GM23338 (cell line): Measurements from ENCODE around the gene EDEM3. TPM values are rescaled to one million over a fixed set of nuclear protein-coding genes. Genes with fewer than 3 reads are reported as not detected.

Source experiments
- ATAC-seq: fragments of 200-7000 bp; cut with Tn5 transposase; 3 replicates; pipeline ENCODE4 v1.9.1; 2020
- DNase-seq: peaks from one replicate; pipeline ENCODE4 v3.0.0-alpha.2; 2015; ENCODE audit warnings: low spot score
- H2AFZ ChIP-seq: fragments of 200-600 bp; sonication (generic); 2 replicates; pipeline ENCODE4 v1.8.0; 2016; ENCODE audit warnings: antibody characterized with exemption, mild to moderate bottlenecking, moderate library complexity
- H3F3A ChIP-seq: fragments of 200-600 bp; sonication (generic); replicated peaks from 2 replicates; pipeline ENCODE4 v1.8.0; 2017; ENCODE audit warnings: antibody characterized with exemption, mixed run types, low read depth
- H3K27ac ChIP-seq: fragments of 200-600 bp; sonication (generic); 2 replicates; pipeline ENCODE4 v1.6.1; 2016; ENCODE audit warnings: low read depth
- H3K27me3 ChIP-seq: fragments of 200-600 bp; sonication (generic); 2 replicates; pipeline ENCODE4 v1.8.0; 2016; ENCODE audit warnings: mild to moderate bottlenecking, mixed run types, moderate library complexity; ENCODE audit not compliant: insufficient read depth
- H3K36me3 ChIP-seq: fragments of 200-600 bp; sonication (generic); 2 replicates; pipeline ENCODE4 v1.8.0; 2016; ENCODE audit warnings: mild to moderate bottlenecking; ENCODE audit not compliant: insufficient read depth
- H3K4me1 ChIP-seq: fragments of 200-600 bp; sonication (generic); 2 replicates; pipeline ENCODE4 v1.8.0; 2016; ENCODE audit warnings: mild to moderate bottlenecking, moderate library complexity; ENCODE audit not compliant: insufficient read depth
- H3K4me2 ChIP-seq: fragments of 200-600 bp; sonication (generic); 2 replicates; pipeline ENCODE4 v1.7.1; 2017; ENCODE audit warnings: mixed run types
- H3K4me3 ChIP-seq: fragments of 200-600 bp; sonication (generic); 2 replicates; pipeline ENCODE4 v1.6.1; 2016; ENCODE audit warnings: mixed run types
- H3K79me2 ChIP-seq: fragments of 200-600 bp; sonication (generic); replicated peaks from 2 replicates; pipeline ENCODE4 v1.8.0; 2017; ENCODE audit warnings: mild to moderate bottlenecking; ENCODE audit not compliant: insufficient read depth
- H3K9me2 ChIP-seq: fragments of 200-600 bp; sonication (generic); 2 replicates; pipeline ENCODE4 v1.8.0; 2017; ENCODE audit not compliant: insufficient read depth
- H4K20me1 ChIP-seq: fragments of 200-600 bp; sonication (generic); replicated peaks from 2 replicates; pipeline ENCODE4 v1.8.0; 2017; ENCODE audit warnings: mild to moderate bottlenecking; ENCODE audit not compliant: insufficient read depth
- H3K27ac Mint-ChIP-seq: 2 replicates; pipeline ENCODE4 v1.8.0; 2020; ENCODE audit warnings: inconsistent platforms, mild to moderate bottlenecking, moderate library complexity, mixed read lengths
- H3K27me3 Mint-ChIP-seq: 3 replicates; pipeline ENCODE4 v1.8.0; 2022; ENCODE audit warnings: low read depth, mild to moderate bottlenecking, moderate library complexity, mixed read lengths, inconsistent platforms; ENCODE audit not compliant: insufficient read depth, poor library complexity
- H3K36me3 Mint-ChIP-seq: 3 replicates; pipeline ENCODE4 v1.8.0; 2021; ENCODE audit warnings: low read depth, mild to moderate bottlenecking, inconsistent platforms, moderate library complexity, mixed read lengths
- H3K4me1 Mint-ChIP-seq: 3 replicates; pipeline ENCODE4 v1.8.0; 2020; ENCODE audit warnings: mild to moderate bottlenecking, inconsistent platforms, mixed read lengths
- H3K4me3 Mint-ChIP-seq: 3 replicates; pipeline ENCODE4 v1.8.0; 2021; ENCODE audit warnings: moderate library complexity, mild to moderate bottlenecking, inconsistent platforms, mixed read lengths
- H3K9me3 Mint-ChIP-seq: 3 replicates; pipeline ENCODE4 v1.8.0; 2020; ENCODE audit warnings: moderate library complexity, mild to moderate bottlenecking, inconsistent platforms, mixed read lengths
- CREB1 ChIP-seq: fragments of 250-450 bp; sonication (Bioruptor Pico); IDR thresholded peaks from 2 replicates; pipeline ENCODE4 v1.5.0; 2020; ENCODE audit warnings: low read depth, mild to moderate bottlenecking, moderate library complexity
- ETS1 ChIP-seq: IDR thresholded peaks from 2 replicates; pipeline ENCODE4 v1.6.1; 2016; ENCODE audit warnings: antibody characterized with exemption
- EZH2 ChIP-seq: fragments of 200-600 bp; sonication (generic); IDR thresholded peaks from one replicate; pipeline ENCODE4 v1.8.0; 2017; ENCODE audit warnings: antibody characterized with exemption, mild to moderate bottlenecking, low read depth; ENCODE audit not compliant: unreplicated experiment
- EZH2phosphoT487 ChIP-seq: fragments of 200-600 bp; sonication (generic); IDR thresholded peaks from one replicate; pipeline ENCODE4 v1.8.1; 2018; ENCODE audit warnings: antibody characterized with exemption; ENCODE audit not compliant: unreplicated experiment
- JUNB ChIP-seq: IDR thresholded peaks from one replicate; pipeline ENCODE4 v1.6.1; 2016; ENCODE audit warnings: antibody characterized with exemption; ENCODE audit not compliant: unreplicated experiment
- NANOG ChIP-seq: IDR thresholded peaks from 2 replicates; pipeline ENCODE4 v1.6.1; 2016; ENCODE audit warnings: antibody characterized with exemption, borderline replicate concordance
- POLR2AphosphoS5 ChIP-seq: IDR thresholded peaks from 2 replicates; pipeline ENCODE4 v1.6.1; 2016; ENCODE audit warnings: antibody characterized with exemption, low read depth
- STAT1 ChIP-seq: IDR thresholded peaks from one replicate; pipeline ENCODE4 v1.6.1; 2016; ENCODE audit warnings: antibody characterized with exemption; ENCODE audit not compliant: unreplicated experiment
- ZNF114 ChIP-seq: fragments of 250-450 bp; sonication (Bioruptor Pico); IDR thresholded peaks from 2 replicates; pipeline ENCODE4 v1.5.0; 2020; ENCODE audit warnings: mild to moderate bottlenecking, moderate library complexity
- ZNF331 ChIP-seq: fragments of 250-450 bp; sonication (Bioruptor Pico); IDR thresholded peaks from 2 replicates; pipeline ENCODE4 v1.5.0; 2020; ENCODE audit warnings: low read depth, mild to moderate bottlenecking, moderate library complexity
- polyA plus RNA-seq: library from polyadenylated mRNA; unstranded; fragments of >200 nt; fragmentation: Nextera tagmentation; extraction: Ambion mirVana; gene quantifications from 2 replicates; pipeline ENCODE4 v1.2.1, GENCODE V29; 2016
- total RNA-seq: library from RNA; depleted of rRNA; stranded (reverse); fragments of >200 nt; shearing (Covaris generic); gene quantifications from 2 replicates; pipeline ENCODE4 v1.2.3, GENCODE V29; 2014
- TF ChIP-seq, protein P1 (sequence below), 2 experiments: fragments of 200-600 bp in 1 of 2; sonication (generic) in 1 of 2; conservative IDR thresholded peaks; 2 replicates each; pipeline versions ENCODE4 v1.5.1 to v1.6.1; 2016 to 2017; ENCODE audit warnings: antibody characterized with exemption in 2 of 2, low read depth in 2 of 2, mild to moderate bottlenecking in 2 of 2, moderate library complexity in 1 of 2
- TF ChIP-seq, protein P2 (sequence below): IDR thresholded peaks from one replicate; pipeline ENCODE4 v1.6.1; 2018; ENCODE audit warnings: antibody characterized with exemption; ENCODE audit not compliant: unreplicated experiment
- TF ChIP-seq, protein P3 (sequence below): fragments of 250-450 bp; sonication (Bioruptor Pico); IDR thresholded peaks from 2 replicates; pipeline ENCODE4 v1.5.0; 2020; ENCODE audit warnings: mild to moderate bottlenecking, moderate library complexity

The EDEM3 gene
- total and polyA plus RNA-seq, 2 experiments from 2014 or later: 4.8 to 11.5 TPM

DNA sequence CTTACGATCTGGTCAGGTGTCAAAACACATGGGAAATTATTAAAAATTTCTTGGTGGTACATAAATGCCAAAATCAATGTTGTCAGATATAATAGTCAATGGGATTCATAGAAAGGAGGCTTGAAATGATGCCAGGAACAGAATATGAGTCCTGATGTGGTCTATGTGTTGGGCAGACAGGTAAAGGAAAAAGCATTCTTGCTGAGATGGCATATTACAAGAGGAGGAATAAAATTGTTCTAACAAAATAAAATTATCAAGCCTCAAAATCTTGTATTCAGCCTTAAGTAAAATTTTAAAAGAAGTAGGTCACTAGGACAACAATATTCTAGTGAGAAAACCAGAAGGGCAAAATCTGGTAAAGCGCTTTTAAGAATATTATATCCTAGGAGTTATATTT is 30.9 kb upstream of the EDEM3 start:
- Mint-ChIP-seq H3K4me1 (no peaks in the 10 kb centered on the region), H3K9me3 (peaks cover 24% of the 10 kb centered on the region), H3K36me3 (peaks cover 11% of the 10 kb centered on the region), H3K4me3 (no peak overlapping the region), H3K27ac (no peak overlapping the region), H3K27me3 (peaks cover 3% of the 10 kb centered on the region)
- H4K20me1 ChIP-seq: no peaks in the 10 kb centered on the region
- H3K4me3 ChIP-seq: no peak overlapping the region
- no peaks in the 10 kb centered on the region for H3K4me1 ChIP-seq
- TF ChIP-seq ETS1: no peak
- no peak for TF ChIP-seq ZNF114
- TF ChIP-seq, protein P1, sequence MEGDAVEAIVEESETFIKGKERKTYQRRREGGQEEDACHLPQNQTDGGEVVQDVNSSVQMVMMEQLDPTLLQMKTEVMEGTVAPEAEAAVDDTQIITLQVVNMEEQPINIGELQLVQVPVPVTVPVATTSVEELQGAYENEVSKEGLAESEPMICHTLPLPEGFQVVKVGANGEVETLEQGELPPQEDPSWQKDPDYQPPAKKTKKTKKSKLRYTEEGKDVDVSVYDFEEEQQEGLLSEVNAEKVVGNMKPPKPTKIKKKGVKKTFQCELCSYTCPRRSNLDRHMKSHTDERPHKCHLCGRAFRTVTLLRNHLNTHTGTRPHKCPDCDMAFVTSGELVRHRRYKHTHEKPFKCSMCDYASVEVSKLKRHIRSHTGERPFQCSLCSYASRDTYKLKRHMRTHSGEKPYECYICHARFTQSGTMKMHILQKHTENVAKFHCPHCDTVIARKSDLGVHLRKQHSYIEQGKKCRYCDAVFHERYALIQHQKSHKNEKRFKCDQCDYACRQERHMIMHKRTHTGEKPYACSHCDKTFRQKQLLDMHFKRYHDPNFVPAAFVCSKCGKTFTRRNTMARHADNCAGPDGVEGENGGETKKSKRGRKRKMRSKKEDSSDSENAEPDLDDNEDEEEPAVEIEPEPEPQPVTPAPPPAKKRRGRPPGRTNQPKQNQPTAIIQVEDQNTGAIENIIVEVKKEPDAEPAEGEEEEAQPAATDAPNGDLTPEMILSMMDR (conservative IDR thresholded peaks at IDR 0.05; ENCODE audit: low read depth in 2 of 2): no peak
- TF ChIP-seq, protein P2, sequence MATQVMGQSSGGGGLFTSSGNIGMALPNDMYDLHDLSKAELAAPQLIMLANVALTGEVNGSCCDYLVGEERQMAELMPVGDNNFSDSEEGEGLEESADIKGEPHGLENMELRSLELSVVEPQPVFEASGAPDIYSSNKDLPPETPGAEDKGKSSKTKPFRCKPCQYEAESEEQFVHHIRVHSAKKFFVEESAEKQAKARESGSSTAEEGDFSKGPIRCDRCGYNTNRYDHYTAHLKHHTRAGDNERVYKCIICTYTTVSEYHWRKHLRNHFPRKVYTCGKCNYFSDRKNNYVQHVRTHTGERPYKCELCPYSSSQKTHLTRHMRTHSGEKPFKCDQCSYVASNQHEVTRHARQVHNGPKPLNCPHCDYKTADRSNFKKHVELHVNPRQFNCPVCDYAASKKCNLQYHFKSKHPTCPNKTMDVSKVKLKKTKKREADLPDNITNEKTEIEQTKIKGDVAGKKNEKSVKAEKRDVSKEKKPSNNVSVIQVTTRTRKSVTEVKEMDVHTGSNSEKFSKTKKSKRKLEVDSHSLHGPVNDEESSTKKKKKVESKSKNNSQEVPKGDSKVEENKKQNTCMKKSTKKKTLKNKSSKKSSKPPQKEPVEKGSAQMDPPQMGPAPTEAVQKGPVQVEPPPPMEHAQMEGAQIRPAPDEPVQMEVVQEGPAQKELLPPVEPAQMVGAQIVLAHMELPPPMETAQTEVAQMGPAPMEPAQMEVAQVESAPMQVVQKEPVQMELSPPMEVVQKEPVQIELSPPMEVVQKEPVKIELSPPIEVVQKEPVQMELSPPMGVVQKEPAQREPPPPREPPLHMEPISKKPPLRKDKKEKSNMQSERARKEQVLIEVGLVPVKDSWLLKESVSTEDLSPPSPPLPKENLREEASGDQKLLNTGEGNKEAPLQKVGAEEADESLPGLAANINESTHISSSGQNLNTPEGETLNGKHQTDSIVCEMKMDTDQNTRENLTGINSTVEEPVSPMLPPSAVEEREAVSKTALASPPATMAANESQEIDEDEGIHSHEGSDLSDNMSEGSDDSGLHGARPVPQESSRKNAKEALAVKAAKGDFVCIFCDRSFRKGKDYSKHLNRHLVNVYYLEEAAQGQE: no peak
- no peak for TF ChIP-seq CREB1 (CRISPR knock-in tag)
- no peak for TF ChIP-seq ZNF331
- no peak for TF ChIP-seq JUNB
- no peak for TF ChIP-seq NANOG
- TF ChIP-seq, protein P3, sequence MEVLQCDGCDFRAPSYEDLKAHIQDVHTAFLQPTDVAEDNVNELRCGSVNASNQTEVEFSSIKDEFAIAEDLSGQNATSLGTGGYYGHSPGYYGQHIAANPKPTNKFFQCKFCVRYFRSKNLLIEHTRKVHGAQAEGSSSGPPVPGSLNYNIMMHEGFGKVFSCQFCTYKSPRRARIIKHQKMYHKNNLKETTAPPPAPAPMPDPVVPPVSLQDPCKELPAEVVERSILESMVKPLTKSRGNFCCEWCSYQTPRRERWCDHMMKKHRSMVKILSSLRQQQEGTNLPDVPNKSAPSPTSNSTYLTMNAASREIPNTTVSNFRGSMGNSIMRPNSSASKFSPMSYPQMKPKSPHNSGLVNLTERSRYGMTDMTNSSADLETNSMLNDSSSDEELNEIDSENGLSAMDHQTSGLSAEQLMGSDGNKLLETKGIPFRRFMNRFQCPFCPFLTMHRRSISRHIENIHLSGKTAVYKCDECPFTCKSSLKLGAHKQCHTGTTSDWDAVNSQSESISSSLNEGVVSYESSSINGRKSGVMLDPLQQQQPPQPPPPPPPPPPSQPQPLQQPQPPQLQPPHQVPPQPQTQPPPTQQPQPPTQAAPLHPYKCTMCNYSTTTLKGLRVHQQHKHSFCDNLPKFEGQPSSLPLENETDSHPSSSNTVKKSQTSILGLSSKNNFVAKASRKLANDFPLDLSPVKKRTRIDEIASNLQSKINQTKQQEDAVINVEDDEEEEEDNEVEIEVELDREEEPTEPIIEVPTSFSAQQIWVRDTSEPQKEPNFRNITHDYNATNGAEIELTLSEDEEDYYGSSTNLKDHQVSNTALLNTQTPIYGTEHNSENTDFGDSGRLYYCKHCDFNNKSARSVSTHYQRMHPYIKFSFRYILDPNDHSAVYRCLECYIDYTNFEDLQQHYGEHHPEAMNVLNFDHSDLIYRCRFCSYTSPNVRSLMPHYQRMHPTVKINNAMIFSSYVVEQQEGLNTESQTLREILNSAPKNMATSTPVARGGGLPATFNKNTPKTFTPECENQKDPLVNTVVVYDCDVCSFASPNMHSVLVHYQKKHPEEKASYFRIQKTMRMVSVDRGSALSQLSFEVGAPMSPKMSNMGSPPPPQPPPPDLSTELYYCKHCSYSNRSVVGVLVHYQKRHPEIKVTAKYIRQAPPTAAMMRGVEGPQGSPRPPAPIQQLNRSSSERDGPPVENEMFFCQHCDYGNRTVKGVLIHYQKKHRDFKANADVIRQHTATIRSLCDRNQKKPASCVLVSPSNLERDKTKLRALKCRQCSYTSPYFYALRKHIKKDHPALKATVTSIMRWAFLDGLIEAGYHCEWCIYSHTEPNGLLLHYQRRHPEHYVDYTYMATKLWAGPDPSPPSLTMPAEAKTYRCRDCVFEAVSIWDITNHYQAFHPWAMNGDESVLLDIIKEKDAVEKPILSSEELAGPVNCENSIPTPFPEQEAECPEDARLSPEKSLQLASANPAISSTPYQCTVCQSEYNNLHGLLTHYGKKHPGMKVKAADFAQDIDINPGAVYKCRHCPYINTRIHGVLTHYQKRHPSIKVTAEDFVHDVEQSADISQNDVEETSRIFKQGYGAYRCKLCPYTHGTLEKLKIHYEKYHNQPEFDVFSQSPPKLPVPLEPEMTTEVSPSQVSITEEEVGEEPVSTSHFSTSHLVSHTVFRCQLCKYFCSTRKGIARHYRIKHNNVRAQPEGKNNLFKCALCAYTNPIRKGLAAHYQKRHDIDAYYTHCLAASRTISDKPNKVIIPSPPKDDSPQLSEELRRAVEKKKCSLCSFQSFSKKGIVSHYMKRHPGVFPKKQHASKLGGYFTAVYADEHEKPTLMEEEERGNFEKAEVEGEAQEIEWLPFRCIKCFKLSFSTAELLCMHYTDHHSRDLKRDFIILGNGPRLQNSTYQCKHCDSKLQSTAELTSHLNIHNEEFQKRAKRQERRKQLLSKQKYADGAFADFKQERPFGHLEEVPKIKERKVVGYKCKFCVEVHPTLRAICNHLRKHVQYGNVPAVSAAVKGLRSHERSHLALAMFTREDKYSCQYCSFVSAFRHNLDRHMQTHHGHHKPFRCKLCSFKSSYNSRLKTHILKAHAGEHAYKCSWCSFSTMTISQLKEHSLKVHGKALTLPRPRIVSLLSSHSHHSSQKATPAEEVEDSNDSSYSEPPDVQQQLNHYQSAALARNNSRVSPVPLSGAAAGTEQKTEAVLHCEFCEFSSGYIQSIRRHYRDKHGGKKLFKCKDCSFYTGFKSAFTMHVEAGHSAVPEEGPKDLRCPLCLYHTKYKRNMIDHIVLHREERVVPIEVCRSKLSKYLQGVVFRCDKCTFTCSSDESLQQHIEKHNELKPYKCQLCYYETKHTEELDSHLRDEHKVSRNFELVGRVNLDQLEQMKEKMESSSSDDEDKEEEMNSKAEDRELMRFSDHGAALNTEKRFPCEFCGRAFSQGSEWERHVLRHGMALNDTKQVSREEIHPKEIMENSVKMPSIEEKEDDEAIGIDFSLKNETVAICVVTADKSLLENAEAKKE (CRISPR knock-in tag): no peak
- no peak for TF ChIP-seq EZH2phosphoT487
- no peak for TF ChIP-seq EZH2
- TF ChIP-seq POLR2AphosphoS5: no peak
- no peak for TF ChIP-seq STAT1
- ATAC-seq: no peak
- no peak overlapping the region for H2AFZ ChIP-seq
- peaks cover 4% of the 10 kb centered on the region; the same call in 1 of the 2 replicates for H3K9me2 ChIP-seq
- H3F3A ChIP-seq: no peaks in the 10 kb centered on the region
- no peak overlapping the region for H3K4me2 ChIP-seq
- H3K79me2 ChIP-seq: no peaks in the 10 kb centered on the region
- H3K36me3 ChIP-seq: no peaks in the 10 kb centered on the region; the same call in 1 of the 2 replicates
- no peaks in the 10 kb centered on the region for H3K27me3 ChIP-seq
- no peak overlapping the region for H3K27ac ChIP-seq
- no peak for DNase-seq
